Thyroid gland (tissue), 4 donors: Measurements from ENCODE around the gene UPP1. TPM values are rescaled to one million over a fixed set of nuclear protein-coding genes. Genes with fewer than 3 reads are reported as not detected.

Source experiments
- DNase-seq, 2 donors: peaks; one replicate each; pipeline ENCODE4 v3.0.0-alpha.2; 2019
- H3K27ac ChIP-seq, 3 donors: fragments of 200-600 bp; sonication (generic); 1 replicate in 2 of 3; 2 replicates in 1 of 3; pipeline ENCODE4 v1.5.1; 2016 to 2019; ENCODE audit warnings: mild to moderate bottlenecking in 1 of 3, moderate library complexity in 1 of 3
- H3K27me3 ChIP-seq: fragments of 200-600 bp; sonication (generic); one replicate; pipeline ENCODE4 v1.5.1; 2019
- H3K36me3 ChIP-seq, 2 donors: fragments of 200-600 bp; sonication (generic); one replicate each; pipeline ENCODE4 v1.5.1; 2016 to 2019
- H3K4me1 ChIP-seq, 2 donors: fragments of 200-600 bp; sonication (generic); one replicate each; pipeline ENCODE4 v1.5.1; 2017 to 2019
- H3K4me3 ChIP-seq, 3 donors: fragments of 200-600 bp; sonication (generic); replicated peaks in 1 of 3; 1 replicate in 2 of 3; 2 replicates in 1 of 3; pipeline ENCODE4 v1.5.1; 2016; ENCODE audit warnings: mild to moderate bottlenecking in 1 of 3
- H3K9me3 ChIP-seq: fragments of 200-600 bp; sonication (generic); one replicate; pipeline ENCODE4 v1.5.1; 2017
- POLR2A ChIP-seq, 2 donors: fragments of 450-650 bp; IDR thresholded peaks; one replicate each; pipeline ENCODE4 v1.6.1; 2017; ENCODE audit warnings: antibody characterized with exemption in 2 of 2, mild to moderate bottlenecking in 2 of 2, moderate library complexity in 1 of 2
- WGBS, 2 donors: methylation state at CpG; one replicate each; pipeline ENCODE4 v1.1.5; 2017; 5-methylcytosine and 5-hydroxymethylcytosine counted together
- intact Hi-C: fragments of 100-400 bp; cut with DNase I; formaldehyde crosslinking; loops from one replicate; pipeline ENCODE4 v1.15.1; 2023
- total RNA-seq, 4 donors: library from RNA; depleted of rRNA; stranded (reverse); fragments of >200 nt; gene quantifications; one replicate each; pipeline ENCODE4 v1.2.3, GENCODE V29; 2016
- TF ChIP-seq, protein P1 (sequence below), 6 experiments: fragments of 200-600 bp in 3 of 6; fragments of 450-650 bp in 3 of 6; sonication (generic) in 3 of 6; IDR thresholded peaks; one replicate each; pipeline ENCODE4 v1.5.1; 2016 to 2019; ENCODE audit warnings: antibody characterized with exemption in 6 of 6, mild to moderate bottlenecking in 2 of 6, inconsistent platforms in 1 of 6, moderate library complexity in 1 of 6

The UPP1 gene
- total RNA-seq, 4 donors from 2014 or later: 11.3 to 16.9 (median 15.0) TPM

DNA sequence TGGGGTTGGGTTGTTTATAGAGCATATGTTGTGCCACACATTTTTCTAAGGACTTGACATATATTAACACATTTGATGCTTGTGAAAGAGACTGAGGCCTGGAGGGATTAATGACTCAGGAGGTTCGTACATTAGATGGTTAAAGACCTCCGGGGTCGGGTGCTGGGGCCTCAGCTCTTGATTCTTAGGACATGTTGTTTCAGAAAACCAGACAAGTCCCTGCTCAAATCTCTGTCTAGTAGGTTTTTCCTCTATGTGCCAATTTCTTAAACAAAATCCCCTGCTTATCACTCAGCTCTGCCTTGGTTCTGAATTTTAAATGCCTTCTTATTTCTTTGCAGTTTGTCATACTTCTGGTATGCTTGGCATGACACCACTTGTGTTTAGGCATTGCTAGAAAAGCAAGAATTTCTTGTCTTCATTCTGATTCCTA, 5.8 kb downstream of the UPP1 start:
- WGBS, 2 donors: 88 to 97% methylated on average over 3 of the region's 3 CpGs
- no peaks in the 10 kb centered on the region for H3K27me3 ChIP-seq
- H3K36me3 ChIP-seq: peaks cover 21 to 41% of the 10 kb centered on the region in 2 donors
- no peak overlapping the region for H3K4me3 ChIP-seq
- intact Hi-C loops: no loop called here
- H3K4me1 ChIP-seq: peaks cover 0 to 15% of the 10 kb centered on the region in 2 donors
- no peak for DNase-seq
- no peak for TF ChIP-seq POLR2A (IDR thresholded peaks at IDR 0.05)
- TF ChIP-seq, protein P1, sequence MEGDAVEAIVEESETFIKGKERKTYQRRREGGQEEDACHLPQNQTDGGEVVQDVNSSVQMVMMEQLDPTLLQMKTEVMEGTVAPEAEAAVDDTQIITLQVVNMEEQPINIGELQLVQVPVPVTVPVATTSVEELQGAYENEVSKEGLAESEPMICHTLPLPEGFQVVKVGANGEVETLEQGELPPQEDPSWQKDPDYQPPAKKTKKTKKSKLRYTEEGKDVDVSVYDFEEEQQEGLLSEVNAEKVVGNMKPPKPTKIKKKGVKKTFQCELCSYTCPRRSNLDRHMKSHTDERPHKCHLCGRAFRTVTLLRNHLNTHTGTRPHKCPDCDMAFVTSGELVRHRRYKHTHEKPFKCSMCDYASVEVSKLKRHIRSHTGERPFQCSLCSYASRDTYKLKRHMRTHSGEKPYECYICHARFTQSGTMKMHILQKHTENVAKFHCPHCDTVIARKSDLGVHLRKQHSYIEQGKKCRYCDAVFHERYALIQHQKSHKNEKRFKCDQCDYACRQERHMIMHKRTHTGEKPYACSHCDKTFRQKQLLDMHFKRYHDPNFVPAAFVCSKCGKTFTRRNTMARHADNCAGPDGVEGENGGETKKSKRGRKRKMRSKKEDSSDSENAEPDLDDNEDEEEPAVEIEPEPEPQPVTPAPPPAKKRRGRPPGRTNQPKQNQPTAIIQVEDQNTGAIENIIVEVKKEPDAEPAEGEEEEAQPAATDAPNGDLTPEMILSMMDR (IDR thresholded peaks at IDR 0.05): no peak
- H3K27ac ChIP-seq: no peak overlapping the region
- H3K9me3 ChIP-seq: no peaks in the 10 kb centered on the region

DNA sequence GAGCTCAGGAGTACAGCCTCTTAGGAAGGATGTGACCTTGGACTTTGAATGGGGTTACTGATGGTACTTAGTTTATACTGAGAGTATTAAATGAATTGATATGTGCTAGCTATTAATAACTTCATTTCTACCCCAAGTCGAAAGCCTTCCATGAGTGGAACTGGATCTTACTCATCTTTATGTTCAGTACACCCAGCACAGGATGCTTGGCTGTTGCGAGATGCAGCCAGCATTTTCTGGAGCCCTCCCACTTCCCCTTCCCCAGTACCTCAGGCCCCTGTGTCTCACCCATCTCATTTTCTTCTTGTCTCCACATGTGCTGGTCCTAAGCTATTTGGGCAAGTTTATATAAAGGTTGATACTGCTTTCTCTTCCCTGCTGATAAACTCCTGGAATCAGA, 7.2 kb downstream of the UPP1 start:
- Histone ChIP-seq H3K36me3 (peaks cover 22 to 42% of the 10 kb centered on the region in 2 donors), H3K4me3 (no peak overlapping the region), H3K4me1 (peaks cover 0 to 8% of the 10 kb centered on the region in 2 donors), H3K9me3 (no peaks in the 10 kb centered on the region), H3K27ac (peak overlapping the region in 2 of 3 donors; percentile 5 to 30), H3K27me3 (no peaks in the 10 kb centered on the region)
- TF ChIP-seq POLR2A (IDR thresholded peaks at IDR 0.05): no peak
- TF ChIP-seq, protein P1 (IDR thresholded peaks at IDR 0.05): no peak
- intact Hi-C loops: no loop called here
- WGBS, 2 donors: 76 to 87% methylated on average over 2 of the region's 2 CpGs
- no peak for DNase-seq

DNA sequence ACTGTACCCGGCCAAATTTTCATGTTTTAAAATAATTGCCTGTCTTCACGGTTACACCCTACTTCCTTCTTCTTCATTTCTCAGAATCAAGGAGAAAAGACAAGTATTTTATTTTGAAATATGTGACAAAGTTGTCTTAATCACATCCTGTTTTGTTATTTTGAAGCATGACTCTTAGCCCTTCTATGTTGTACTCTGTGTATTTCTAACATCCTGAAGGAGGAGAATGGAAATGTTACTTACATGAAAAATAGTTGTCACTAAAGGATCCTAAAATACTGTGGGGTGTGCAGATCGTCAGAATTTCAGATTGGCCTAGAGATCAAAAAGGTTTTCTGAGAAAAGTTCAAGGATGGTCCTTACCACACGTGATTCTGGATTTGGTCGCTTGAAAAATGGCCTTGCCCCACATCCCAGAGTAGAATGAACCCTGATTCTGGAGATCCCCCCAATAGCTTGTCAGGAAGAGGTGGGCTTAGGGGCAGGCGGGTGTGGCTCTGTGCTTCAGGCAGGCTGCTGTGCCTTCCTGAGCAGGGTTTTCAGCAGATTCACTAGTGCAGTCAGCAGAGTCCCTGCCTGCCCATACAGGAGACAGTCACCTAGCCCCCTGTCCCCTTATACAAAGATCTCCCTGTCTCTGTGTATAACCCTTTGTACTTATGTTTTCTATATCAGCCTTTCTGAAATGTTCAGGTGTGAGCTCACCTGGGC, 8.6 kb downstream of the UPP1 start:
- no peak for TF ChIP-seq POLR2A (IDR thresholded peaks at IDR 0.05)
- TF ChIP-seq, protein P1 (IDR thresholded peaks at IDR 0.05): no peak
- H3K36me3 ChIP-seq: peaks cover 33 to 48% of the 10 kb centered on the region in 2 donors
- H3K4me3 ChIP-seq: no peak overlapping the region
- no peaks in the 10 kb centered on the region for H3K27me3 ChIP-seq
- H3K4me1 ChIP-seq: peaks cover 0 to 3% of the 10 kb centered on the region in 2 donors
- intact Hi-C loops: no loop called here
- peak overlapping the region in 2 of 3 donors; percentile 6 to 27 for H3K27ac ChIP-seq
- H3K9me3 ChIP-seq: no peaks in the 10 kb centered on the region
- 65 to 77% methylated on average over 6 of the region's 6 CpGs for WGBS, 2 donors
- DNase-seq: no peak

DNA sequence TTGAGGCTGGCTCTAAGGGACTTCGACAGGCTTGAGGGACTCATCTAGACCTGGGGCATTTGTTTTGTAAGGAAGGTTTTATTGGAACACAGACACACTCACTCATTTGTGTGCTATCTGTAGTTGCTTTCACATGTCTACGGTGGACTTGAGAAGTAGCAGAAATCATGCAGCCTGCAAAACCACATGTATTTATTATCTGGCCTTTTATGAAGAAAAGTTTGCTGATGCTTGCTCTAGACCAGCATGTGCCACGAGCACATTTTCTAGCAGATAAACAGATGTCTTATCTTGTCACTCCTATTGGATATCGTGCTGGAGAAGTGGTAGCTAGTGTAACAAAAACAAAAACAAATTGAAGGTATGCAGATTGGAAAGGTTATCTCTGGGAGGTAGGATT, 9.8 kb downstream of the UPP1 start:
- WGBS, 2 donors: 86 to 92% methylated on average over 4 of the region's 4 CpGs
- TF ChIP-seq, protein P1 (IDR thresholded peaks at IDR 0.05): no peak
- no peak overlapping the region for H3K27ac ChIP-seq
- H3K36me3 ChIP-seq: peaks cover 33 to 46% of the 10 kb centered on the region in 2 donors
- no peaks in the 10 kb centered on the region for H3K9me3 ChIP-seq
- no peak for DNase-seq
- peaks cover 0 to 3% of the 10 kb centered on the region in 2 donors for H3K4me1 ChIP-seq
- no peaks in the 10 kb centered on the region for H3K27me3 ChIP-seq
- no peak overlapping the region for H3K4me3 ChIP-seq
- intact Hi-C loops: no loop called here

DNA sequence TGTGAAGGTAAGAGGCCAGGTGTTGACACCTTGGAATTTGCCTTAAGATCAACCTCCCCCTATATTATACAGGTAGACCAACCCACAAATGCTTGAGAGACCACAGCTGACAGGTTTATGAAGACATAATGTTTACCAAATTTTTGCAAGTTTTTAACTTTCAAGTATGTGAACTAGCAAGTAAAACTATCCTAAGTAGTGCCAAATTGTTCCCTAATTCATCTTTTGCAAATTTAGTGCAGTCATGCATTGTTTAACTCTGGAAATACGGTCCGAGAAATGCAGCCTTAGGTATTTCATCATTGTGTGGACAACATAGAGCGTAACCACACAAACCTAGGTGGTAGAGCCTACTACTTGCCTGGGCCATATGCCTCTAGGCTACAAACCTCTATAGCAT, 10.7 kb downstream of the UPP1 start:
- intact Hi-C loops: loop anchor here (10.0 kb wide), 1 partner anchor 65 kb away; the partner anchor contains the start of gene C7orf57

More for the DNA sequence above, 10.7 kb downstream of the UPP1 start:
- Histone ChIP-seq H3K27me3 (no peaks in the 10 kb centered on the region), H3K4me3 (no peak overlapping the region), H3K36me3 (peaks cover 30 to 43% of the 10 kb centered on the region in 2 donors), H3K9me3 (no peaks in the 10 kb centered on the region), H3K27ac (no peak overlapping the region), H3K4me1 (peaks cover 0 to 3% of the 10 kb centered on the region in 2 donors)
- DNase-seq: no peak
- 86 to 90% methylated on average over 3 of the region's 3 CpGs for WGBS, 2 donors
- no peak for TF ChIP-seq POLR2A (IDR thresholded peaks at IDR 0.05)
- TF ChIP-seq, protein P1 (IDR thresholded peaks at IDR 0.05): no peak
